Kidney epithelial cell (primary cell): ENCODE results near the gene DGCR2. TPM values are rescaled to one million over a fixed set of nuclear protein-coding genes. Genes with fewer than 3 reads are reported as not detected.
"Not testable (repeated sequence)": the region's sequence is repeated elsewhere in the genome, so short reads cannot be mapped to it uniquely, and the experiment has no call there.

Experiments
- DNase-seq: peaks from one replicate; pipeline ENCODE4 v3.0.0-alpha.2; 2010; ENCODE audit warnings: low read depth
- H3K27me3 ChIP-seq: 2 replicates; pipeline ENCODE4 v1.6.0; 2011; ENCODE audit warnings: low read length; ENCODE audit not compliant: control insufficient read depth, insufficient read depth
- H3K36me3 ChIP-seq: 2 replicates; pipeline ENCODE4 v1.5.1; 2011; ENCODE audit warnings: low read length; ENCODE audit not compliant: control insufficient read depth, insufficient read depth
- H3K4me3 ChIP-seq: 2 replicates; pipeline ENCODE4 v1.5.1; 2011; ENCODE audit warnings: low read depth, mild to moderate bottlenecking, control low read depth, low read length
- CTCF ChIP-seq: IDR thresholded peaks from 2 replicates; pipeline ENCODE4 v1.5.1; 2011; ENCODE audit warnings: mild to moderate bottlenecking, moderate library complexity, low read length, control low read depth, inconsistent platforms; ENCODE audit not compliant: insufficient read depth, poor library complexity, severe bottlenecking
- total RNA-seq: library from RNA; depleted of rRNA; stranded (reverse); fragments of >200 nt; gene quantifications from 2 replicates; pipeline ENCODE4 v1.2.3, GENCODE V29; 2015

Gene DGCR2
- total RNA-seq, 1 donor from 2014 or later: 71.2 TPM

- Histone ChIP-seq H3K27me3 (no peaks in the 10 kb centered on the region), H3K4me3 (no peak overlapping the region), H3K36me3 (no peaks in the 10 kb centered on the region)
- TF ChIP-seq CTCF: peak; percentile 69
- DNase-seq: no peak
Measured at GRCh38 chr22:18987765-18988164, 134.4 kb downstream of the DGCR2 start.

GRCh38 chr22:18987114-18987513 lies 135.1 kb downstream of the DGCR2 start:
- not testable (repeated sequence) for DNase-seq, H3K4me3 ChIP-seq, H3K27me3 ChIP-seq, H3K36me3 ChIP-seq

Other genes with a start within 250 kb of the DGCR2 start
- 3.4 and 7.9 TPM in 2 replicates for gene DGCR6, start 216.1 kb downstream of the DGCR2 start, total RNA-seq
- gene PRODH, start 186.1 kb downstream of the DGCR2 start, total RNA-seq: 1.9 and 5.2 TPM in 2 replicates
- gene TSSK2, start 8.9 kb upstream of the DGCR2 start, total RNA-seq: not detected in 2 replicates
- gene ESS2, start 22.2 kb upstream of the DGCR2 start, total RNA-seq: 19.0 and 20.4 TPM in 2 replicates
- not detected in 2 replicates for gene GSC2, start 27.9 kb upstream of the DGCR2 start, total RNA-seq
- gene SLC25A1, start 56.3 kb upstream of the DGCR2 start, total RNA-seq: 82.7 and 98.8 TPM in 2 replicates
- 25.9 and 28.2 TPM in 2 replicates for gene CLTCL1, start 169.3 kb upstream of the DGCR2 start, total RNA-seq